Hematopoietic multipotent progenitor cell treated with erythropoietin and hydrocortisone succinate and interleukin-3 and kit ligand, for 17 days (in vitro differentiated cells): ENCODE data around the gene GALNTL6.
A peak's percentile ranks its signal among the peaks of the same experiment; 100 is the strongest.

ENCODE experiments used
- DNase-seq: peaks from one replicate; pipeline ENCODE4 v3.0.0-alpha.2; 2015; ENCODE audit warnings: low spot score

The GALNTL6 gene

DNA sequence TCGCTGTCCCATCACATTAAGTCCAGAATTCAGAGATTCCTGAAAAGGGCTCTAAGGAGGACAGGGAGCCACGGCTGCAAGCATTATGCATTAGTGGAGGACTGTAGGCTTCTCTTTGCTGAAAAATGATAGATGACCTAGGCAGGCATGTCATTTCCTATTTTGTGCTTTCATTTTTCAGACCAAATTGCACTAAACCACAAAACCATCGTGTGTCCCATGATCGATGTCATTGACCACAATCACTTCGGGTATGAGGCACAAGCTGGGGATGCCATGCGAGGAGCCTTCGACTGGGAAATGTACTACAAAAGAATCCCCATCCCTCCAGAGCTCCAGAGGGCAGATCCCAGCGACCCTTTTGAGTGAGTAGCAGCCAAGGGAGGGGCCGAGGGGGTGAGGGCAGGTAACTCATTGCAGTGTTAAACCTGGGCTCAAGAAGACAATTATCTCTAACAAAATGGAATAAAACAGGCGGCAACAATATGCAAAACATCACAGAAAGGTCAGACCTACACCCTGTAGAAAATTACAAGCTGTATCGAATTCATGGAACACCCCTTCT lies 1000.2 kb downstream of the GALNTL6 start:
- no peak for DNase-seq

DNA sequence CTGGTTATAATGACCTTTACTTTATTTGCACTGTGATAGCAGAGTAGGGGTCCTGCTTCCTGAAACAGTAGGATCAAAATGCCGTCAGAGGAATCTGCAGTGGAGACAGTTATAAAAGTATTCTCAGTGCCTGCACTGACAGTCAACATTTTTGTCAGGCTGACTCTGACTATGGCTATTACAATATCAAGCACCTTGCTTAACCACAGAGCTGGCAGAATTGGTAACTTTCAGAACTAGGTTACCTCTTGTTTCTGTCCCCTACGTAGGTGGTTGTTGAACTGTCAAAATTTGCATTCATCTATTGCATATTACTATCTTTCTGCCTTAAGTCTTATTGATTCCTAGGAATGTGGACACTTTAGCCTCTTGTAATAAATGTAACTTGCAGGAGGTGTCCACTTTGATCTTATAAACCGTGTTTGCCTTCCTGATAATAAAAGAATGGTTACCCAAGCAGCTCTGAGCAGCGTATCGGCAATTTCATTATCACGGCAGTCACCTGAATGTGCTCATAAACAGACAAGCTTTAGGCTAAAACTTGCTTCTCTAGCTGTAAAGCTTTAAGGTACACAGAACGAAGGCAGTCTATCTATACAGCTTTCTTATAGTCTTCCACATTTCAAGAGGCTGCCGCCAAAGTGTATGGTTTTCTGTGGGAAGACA lies 1002.4 kb downstream of the GALNTL6 start:
- DNase-seq: no peak

DNA sequence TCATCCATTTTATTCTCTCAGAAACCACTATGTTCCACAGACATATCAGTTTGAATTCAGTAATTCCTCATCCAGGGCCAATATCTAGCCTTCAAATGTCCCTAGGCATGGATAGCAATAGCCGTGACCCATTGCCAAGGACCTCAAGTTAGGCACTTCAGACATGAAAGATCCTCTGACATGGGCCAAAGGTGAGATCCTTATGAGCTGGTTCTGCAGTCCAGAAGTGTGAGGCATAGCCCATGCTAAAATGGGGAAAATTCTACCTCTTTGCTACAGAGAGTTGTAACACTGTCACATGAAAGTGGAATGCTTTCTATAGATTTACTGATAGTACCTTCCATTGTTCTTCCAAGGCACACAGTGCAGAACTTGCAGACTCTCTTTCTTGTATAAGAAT lies 1005.7 kb downstream of the GALNTL6 start:
- DNase-seq: no peak

DNA sequence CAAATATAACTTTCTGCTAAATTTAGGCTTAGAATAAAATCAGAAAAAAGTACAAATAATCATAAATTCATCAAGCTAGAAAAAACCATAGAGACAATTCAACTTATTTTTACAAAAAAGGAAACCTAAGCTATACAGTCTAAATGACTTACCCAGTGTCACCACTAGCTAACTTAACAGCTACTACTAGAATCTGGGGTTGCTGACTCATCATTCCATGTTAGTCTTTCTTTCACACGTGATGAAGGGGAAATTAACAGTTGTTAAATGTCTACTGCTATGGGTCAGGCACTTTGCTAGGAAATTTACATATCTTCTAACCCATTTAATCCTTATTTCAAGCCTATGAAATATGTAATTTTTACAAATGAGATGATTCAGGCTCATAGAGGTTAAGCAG lies 1006.1 kb downstream of the GALNTL6 start:
- DNase-seq: no peak

DNA sequence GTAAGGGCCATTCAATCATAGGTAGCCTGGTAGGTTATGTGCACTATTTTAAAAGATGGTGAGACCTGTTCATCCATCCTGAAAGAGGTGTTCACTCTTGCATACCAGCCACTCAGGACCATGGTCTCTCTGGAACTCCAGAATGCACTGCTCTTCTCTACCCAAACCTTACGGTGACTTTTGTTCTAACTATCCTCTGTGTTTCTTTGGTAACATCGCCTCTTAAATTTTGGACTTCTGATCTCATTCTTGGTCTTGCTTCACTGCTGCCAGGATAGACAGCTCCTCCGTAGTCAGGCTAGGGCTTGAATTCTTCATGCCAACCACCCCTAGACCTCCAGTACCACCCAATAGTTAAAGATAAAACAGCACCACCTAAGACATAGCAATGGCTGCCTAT lies 1009.1 kb downstream of the GALNTL6 start:
- no peak for DNase-seq

GRCh38 chr4:172826346-172826745 lies 1013.1 kb downstream of the GALNTL6 start:
- DNase-seq: no peak

GRCh38 chr4:172826861-172827260 lies 1013.7 kb downstream of the GALNTL6 start:
- DNase-seq: no peak

DNA sequence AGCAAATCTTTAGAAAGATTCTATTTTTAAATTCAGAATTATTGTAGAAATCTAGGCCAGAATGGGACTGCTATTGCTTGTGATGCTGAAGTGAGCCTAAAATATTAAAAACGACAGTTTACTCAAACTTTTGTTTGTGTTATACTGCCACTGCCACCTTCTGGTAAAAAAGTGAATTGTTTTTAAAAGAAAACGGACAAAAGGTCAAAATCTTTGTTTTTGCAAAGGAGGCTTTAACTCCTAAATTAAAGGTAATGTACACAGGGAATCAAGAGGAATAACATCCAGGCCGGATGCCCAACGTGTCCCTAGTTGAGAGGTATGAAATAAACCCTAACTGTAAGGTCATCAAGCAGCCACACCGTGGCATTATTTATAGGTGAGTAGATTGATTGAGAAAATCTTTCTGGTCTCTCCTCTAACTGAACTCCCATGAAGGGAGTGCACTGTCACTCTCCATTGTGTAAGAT lies 1017.1 kb downstream of the GALNTL6 start:
- DNase-seq: peak; percentile 37

DNA sequence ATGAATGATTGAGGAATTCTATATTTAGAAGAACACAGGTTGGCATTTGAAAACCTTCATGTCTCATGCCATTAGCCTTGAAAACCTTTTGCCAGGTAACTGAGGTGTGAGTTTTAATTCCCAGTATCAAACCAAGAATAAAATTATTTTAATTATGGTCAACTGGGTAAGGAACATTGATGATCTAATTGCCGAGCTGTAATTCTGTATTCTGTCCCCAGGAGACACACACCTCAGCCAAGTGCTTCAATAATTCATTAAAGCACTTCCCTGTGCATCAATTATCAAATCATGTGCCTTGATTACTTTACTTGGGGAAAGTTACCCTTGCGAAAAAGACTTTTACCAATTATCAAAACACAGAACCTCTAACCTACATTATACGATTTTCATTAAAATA lies 1023.5 kb downstream of the GALNTL6 start:
- DNase-seq: no peak

- DNase-seq: no peak
Measured at GRCh38 chr4:172838111-172838510, 1024.9 kb downstream of the GALNTL6 start.

GRCh38 chr4:172838943-172839342 lies 1025.7 kb downstream of the GALNTL6 start:
- no peak for DNase-seq

DNA sequence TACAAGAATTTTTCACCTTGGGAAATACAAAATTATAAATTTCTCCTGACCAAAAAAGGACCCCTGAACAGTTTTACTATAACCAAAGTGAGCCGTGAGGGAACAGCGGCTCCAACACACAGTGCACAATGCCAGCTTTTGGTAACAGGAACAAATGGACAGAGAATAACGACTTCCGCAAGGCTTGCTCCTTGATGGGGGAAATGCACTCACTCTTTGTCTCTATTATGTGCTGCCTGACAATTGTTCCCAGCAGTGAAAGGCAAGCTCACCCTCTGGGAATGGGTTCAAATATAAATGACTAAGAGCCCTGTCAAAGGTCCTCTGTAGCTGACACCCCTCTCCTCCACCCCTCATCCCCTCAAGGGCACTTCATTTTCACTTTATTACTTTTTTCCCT lies 1029.6 kb downstream of the GALNTL6 start:
- no peak for DNase-seq

- no peak for DNase-seq
Measured at GRCh38 chr4:172843192-172843591, 1030.0 kb downstream of the GALNTL6 start.

GRCh38 chr4:172844556-172844955 lies 1031.4 kb downstream of the GALNTL6 start:
- no peak for DNase-seq

- no peak for DNase-seq
Measured at GRCh38 chr4:172845281-172845680, 1032.1 kb downstream of the GALNTL6 start.

DNA sequence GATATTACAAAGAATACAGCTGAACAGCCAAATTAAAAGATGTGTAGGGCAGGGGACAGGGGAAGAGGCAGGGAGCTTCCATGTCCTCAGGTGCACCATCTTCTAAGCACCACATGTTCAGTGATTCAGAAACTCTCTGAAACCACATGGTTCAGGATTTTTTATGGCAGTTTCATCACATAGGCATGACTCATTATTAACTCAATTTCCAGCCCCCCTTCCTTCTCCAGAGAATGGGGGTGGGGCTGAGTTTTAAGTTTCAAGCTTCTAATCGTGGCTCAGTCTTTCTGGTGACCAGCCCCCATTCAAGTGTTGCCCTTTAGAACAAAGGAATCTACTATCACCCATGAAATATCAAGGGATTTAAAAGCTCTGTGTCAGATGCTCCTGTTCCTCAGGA lies 1037.6 kb downstream of the GALNTL6 start:
- no peak for DNase-seq

DNA sequence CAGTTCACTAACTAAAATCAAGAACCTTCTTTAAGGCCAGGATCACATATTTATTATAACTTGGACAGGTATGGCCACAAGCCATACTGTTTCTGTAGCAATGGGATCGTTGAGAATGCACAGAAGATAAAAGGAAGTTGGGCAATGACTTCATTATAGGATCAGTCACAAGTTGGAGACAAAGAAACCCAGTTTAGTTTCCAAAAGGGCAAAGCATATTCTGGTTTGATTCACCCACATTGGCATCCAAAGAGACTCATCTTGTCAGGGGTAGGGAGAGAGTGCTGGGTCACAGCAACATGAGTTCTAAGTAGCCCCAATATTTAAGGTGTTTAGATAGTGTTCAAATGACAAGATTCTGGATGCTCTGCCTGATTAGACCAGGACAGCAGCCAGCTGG lies 1038.3 kb downstream of the GALNTL6 start:
- DNase-seq: no peak

- no peak for DNase-seq
Measured at GRCh38 chr4:172857026-172857425, 1043.8 kb downstream of the GALNTL6 start.

GRCh38 chr4:172858731-172859230 lies 1045.6 kb downstream of the GALNTL6 start:
- no peak for DNase-seq

DNA sequence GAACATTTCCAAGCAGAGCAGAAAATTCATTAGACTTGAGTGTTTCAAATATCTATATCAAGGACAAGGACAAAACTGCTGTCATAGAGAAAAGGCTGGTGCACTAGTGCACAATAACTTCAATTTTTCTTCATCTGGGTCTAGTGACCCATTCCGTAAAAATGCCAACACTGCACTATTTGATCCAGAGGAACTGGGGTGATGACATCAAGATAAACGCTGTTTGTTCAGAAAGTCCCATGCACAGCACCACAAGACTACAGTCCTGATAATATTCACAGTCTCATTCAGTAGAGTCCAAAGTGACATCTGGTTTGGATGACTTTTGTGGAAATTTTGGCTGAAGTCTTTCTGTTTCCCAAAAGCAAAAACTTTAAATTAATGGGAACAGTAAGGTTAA lies 1051.9 kb downstream of the GALNTL6 start:
- no peak for DNase-seq

DNA sequence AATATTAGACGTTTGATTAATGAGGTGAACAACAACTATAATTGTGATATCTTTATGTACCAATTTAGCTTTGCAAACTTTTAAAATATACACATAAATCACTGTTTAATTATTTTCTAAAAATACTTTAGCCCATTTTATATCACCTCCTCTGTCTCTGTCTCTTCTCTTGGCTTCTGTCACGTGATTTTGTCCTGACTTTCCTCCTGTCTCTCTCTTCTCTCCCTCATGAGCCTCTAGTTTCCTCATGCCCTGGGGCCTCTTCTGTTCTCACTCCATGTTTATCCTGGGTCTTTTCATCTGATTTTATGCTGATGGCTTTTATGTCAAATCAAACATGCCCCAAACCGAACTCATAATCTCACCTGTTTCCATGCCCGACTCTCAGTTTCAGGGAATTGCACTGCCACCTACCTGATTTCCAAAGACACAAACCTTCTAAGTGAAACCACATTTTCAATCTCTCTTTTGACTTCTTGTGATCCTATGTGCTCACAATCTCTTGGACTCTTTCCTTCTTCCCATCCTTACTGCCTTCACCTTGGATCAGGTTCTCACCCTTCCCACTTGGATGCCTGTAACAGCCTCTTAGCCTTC lies 1052.4 kb downstream of the GALNTL6 start:
- no peak for DNase-seq

- DNase-seq: no peak
Measured at GRCh38 chr4:172866421-172866820, 1053.2 kb downstream of the GALNTL6 start.

DNA sequence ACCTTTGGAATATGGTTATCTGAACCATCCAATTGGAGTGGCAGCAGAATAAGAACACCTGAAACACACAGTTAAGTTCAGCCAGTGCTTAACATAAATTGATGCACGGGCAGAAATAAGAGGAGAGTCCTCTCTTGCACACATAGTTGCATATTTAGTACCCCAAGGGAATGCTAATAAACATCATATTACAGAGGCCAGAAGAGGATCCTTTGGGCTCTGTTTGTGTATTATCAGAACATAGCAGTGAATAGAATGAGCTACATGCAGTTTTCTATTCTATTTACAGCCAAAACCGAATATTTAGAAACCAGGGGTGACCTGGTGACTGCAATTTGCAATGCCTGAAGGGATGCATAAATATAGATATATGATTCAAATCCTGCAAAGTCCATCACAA lies 1054.6 kb downstream of the GALNTL6 start:
- DNase-seq: no peak

- DNase-seq: no peak
Measured at GRCh38 chr4:172868271-172868670, 1055.1 kb downstream of the GALNTL6 start.
